ENCODE measurements around the gene SRL.

Gene SRL

DNA sequence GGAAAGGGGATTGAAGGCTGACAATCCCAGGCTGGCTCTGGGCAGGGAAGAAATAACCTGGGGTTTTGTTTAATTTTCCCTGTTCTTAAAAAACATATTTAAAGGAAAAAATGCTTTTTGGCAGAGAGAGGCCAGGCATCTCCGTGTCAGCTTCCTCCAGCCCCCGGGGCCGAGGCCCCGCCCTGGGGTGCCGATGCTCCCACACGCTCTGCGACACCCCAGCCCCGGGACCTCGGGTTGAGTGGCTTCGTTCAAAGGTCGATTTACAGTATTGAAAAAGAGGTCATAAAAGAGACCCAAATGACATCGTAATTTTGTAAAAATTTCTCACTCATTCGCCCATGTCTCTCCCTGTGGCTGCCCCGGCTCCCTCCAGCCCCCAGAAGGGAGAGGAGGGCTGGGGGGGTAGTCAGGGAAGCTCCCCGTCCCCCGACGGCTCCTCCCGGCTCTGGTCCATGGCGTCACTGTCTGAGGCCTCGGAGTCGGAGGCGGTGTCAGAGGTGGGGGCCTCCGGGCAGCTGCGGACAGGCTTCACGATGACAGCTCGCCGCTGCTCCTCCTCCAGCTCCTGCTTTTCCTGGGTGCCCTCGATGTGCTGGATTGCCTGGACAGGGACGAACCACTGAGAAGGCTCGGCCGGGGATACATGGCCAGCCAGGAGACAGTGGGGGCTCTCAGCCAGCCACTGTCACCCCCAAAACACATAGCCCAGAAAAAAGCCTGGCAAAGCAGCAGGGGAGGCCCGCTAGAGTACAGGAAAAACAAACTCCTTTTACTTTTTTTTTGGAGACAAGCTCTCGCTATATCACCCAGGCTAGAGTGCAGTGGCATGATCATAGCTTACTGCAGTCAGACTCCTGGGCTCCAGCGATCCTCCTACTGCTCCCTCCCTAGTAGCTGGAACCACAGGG lies 16.0 kb upstream of the SRL start:
- H3K27ac ChIP-seq = no peak overlapping the region
- TF ChIP-seq, protein P1, sequence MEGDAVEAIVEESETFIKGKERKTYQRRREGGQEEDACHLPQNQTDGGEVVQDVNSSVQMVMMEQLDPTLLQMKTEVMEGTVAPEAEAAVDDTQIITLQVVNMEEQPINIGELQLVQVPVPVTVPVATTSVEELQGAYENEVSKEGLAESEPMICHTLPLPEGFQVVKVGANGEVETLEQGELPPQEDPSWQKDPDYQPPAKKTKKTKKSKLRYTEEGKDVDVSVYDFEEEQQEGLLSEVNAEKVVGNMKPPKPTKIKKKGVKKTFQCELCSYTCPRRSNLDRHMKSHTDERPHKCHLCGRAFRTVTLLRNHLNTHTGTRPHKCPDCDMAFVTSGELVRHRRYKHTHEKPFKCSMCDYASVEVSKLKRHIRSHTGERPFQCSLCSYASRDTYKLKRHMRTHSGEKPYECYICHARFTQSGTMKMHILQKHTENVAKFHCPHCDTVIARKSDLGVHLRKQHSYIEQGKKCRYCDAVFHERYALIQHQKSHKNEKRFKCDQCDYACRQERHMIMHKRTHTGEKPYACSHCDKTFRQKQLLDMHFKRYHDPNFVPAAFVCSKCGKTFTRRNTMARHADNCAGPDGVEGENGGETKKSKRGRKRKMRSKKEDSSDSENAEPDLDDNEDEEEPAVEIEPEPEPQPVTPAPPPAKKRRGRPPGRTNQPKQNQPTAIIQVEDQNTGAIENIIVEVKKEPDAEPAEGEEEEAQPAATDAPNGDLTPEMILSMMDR (conservative IDR thresholded peaks at IDR 0.05) = no peak

DNA sequence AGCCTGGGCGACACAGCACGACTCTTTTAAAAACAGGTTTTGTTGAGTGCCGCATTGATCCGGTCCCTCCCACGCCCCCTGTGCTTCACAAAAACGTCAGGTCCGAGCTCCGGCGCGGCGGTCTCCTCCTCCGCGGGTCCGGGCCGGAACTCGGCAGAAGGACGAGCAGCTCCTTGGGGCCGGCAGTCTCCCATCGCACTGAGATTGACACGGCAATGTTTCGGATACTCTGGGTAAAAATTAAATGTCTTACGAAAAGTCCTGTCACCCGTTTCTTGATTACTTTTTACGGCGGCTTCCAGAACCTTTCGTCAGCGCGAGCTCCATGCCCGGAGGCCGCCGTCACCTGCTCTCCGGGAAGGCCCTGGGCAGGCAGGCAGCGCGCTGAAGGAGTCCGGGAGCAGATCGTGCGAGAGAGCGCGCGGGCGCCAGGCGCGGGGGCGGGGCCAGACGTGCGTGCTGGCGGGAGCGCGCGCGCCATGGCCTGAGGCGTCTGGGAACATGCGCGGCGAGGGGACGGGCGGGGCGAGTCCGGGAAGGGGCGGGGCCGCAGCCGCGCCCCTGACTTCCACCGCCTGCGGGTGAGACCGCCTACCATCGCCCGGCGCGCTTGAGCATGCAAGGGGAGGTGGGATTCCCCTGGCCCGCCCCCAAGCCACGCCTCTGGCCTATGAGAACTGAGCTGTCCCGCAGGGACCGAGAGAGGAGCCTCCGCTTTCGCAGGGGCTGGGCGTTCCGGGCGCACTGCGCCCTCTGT lies 11.7 kb upstream of the SRL start:
- TF ChIP-seq, protein P1 (conservative IDR thresholded peaks at IDR 0.05) = no peak
- peak overlapping the region; percentile 81 for H3K27ac ChIP-seq

DNA sequence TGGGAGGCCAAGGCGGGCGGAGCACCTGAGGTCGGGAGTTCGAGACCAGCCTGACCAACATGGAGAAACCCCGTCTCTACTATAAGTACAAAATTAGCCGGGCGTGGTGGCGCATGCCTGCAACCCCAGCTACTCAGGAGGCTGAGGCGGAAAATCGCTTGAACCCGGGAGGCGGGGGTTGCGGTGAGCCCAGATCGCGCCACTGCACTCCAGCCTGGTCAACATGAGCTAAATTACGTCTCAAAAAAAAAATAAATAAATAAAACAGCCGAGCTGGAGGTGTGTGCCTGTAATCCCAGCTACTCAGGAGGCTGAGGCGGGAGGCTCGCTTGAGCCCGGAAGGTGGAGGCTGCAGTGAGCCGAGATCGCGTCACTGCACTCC lies 11.1 kb upstream of the SRL start:
- peak overlapping the region; percentile 81 for H3K27ac ChIP-seq

DNA sequence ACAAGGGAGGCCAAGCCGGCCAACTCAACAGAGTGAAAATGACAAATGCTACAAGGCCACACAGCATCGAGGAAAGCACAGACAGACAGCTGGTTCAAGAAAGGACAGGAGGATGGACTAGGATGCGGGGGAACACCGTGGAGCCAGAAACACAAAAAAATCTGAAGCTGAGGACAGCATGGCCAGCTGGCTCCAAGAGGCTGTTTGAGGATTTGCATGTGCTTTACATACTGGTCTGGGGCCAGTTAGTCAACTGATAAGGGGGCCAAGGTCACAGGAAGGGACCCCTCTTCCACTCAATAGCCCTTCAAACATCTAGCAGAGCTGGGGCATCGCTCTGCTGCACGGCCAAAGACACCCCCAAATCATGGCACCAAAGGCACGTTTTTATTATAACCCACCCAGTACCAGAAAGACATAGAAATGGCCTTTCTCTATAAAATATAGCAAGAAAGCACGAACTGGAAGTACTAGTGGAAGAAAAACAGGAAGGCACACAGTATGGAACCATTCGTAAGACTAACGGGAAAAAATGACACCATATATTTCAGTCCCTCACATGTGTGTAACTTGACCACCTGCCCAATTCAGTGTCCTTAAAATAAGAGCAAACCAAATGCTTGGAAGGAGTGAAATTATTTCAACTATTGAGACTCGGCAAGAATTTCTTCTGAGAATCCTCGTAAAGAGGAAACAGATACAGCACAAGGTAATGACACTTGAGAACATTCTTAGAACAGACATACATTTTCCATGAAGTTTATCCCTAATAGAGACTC lies 7.8 kb upstream of the SRL start:
- TF ChIP-seq, protein P1 (conservative IDR thresholded peaks at IDR 0.05) = no peak

DNA sequence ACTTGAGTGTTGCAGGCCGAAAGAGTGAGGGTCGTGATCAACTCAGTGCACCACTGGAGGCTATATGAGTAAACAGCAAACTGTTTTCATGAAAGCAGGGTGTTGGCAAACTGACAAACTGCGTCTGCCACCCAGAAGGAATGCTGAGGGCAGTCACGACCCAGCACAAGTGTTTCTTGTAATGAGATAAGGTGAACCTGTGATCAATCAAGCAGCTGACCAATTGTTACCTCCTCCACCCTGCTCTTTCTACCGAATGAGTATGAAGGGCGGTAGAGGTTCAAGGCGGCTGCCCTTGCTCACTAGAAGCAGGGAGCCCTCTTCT lies 5.5 kb upstream of the SRL start:
- no peak overlapping the region for H3K27ac ChIP-seq
- TF ChIP-seq, protein P1 (conservative IDR thresholded peaks at IDR 0.05) = no peak

More for the DNA sequence above, 7.8 kb upstream of the SRL start:
- no peak overlapping the region for H3K27ac ChIP-seq

DNA sequence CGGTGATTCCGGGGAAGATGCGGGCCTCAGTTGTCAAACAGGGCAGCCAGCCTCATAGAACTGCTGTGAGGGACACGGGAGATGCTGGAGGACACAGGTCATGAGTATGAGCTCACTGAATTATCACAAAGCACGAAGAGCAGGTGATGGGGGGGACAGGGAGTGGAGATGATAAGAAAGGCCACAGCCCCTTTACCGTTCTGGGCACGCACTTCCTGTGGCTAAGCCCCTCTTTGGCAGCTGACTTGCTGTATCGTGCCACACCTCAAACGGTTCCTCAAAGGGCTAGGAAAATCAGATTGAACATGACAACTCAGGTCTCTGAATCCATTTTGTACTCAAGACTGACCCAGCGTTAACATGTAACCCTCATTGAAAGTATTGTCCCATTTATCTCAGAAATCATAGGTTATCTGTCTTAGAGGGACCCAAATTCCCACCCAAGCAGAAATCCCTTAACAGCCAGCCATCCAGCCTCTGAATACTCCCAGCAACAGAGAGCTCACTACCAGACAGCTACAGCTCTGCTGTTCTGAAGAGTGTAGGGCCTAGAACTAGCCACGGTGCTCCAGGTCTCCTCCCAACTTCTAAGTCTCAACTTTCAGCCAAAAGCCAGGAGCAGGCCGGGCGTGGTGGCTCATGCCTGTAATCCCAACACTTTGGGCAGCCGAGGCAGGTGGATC lies 5.0 kb upstream of the SRL start:
- TF ChIP-seq, protein P1 (conservative IDR thresholded peaks at IDR 0.05) = no peak
- H3K27ac ChIP-seq = no peak overlapping the region

DNA sequence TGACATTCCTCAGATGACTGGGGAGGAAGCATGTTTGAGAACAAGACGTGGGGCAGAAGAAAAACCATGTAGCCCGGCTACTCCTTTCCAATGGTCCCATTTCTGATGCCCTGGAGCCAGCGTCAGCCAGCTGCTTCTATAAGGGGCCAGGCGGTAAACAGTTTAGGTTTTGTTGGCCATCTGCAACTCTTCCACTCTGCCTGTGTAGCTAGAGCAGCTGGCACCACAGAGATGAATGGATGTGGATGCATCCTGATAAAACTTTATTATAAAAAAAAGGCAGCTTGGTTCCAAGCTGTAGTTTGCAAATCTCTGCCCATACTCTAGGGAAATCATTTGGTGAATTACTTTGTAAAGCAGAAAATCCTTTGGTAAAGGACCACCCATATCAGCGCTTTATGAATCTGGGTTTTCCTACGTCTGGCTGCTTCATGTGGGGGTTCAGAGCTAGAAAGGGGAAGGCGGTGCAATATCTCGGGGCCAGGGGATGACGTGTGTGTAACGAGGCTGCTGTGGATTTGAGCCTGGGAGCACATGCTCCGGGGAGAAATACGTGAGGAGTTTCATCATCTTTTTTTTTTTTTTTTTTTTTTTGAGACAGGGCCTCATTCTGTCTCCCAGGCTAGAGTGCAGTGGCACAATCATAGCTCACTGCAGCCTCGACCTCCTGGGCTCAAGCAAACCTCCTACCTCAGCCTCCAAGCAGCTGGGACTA lies 3.4 kb upstream of the SRL start:
- TF ChIP-seq, protein P1 (conservative IDR thresholded peaks at IDR 0.05) = no peak
- no peak overlapping the region for H3K27ac ChIP-seq

Data from VCaP (cell line).